Measurements from ENCODE around the gene SELENOP.

Gene SELENOP

DNA sequence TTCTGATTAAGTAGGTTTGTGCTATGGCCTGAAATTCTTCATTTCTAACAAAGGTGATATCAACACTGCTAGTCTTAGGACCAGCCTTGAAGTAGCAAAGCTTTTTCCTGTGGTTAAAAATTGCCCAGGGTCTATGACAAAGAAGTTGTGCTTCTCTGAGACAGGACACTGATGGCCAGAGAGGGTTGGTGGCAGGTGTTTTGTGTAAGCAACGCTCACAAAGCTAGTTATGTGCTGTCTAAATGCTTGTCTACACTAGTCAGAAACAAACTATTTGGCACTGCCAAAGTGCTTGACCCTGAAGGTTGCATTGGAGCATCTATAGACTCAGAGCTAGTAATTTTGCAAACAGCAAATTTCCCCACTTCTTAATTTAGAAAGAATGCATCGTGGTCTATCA lies 44.1 kb upstream of the SELENOP start:
- Histone ChIP-seq H2AFZ (ENCODE audit: low read depth, low read length, severe bottlenecking) (no peak overlapping the region), H3F3A (ENCODE audit: insufficient read depth) (no peaks in the 10 kb centered on the region), H3K9ac (ENCODE audit: low read length) (no peak overlapping the region), H3K79me2 (ENCODE audit: insufficient read depth, low read length) (no peaks in the 10 kb centered on the region), H3K9me3 (ENCODE audit: insufficient read depth, low read length) (no peaks in the 10 kb centered on the region), H4K20me1 (ENCODE audit: low read depth, low read length) (no peaks in the 10 kb centered on the region), H3K27me3 (ENCODE audit: low read length) (no peaks in the 10 kb centered on the region), H3K4me3 (ENCODE audit: insufficient read depth, low read length, poor library complexity, severe bottlenecking) (no peak overlapping the region), H3K4me2 (ENCODE audit: low read depth, low read length, poor library complexity, severe bottlenecking) (no peak overlapping the region), H3K27ac (ENCODE audit: low read depth, low read length) (no peak overlapping the region), H3K36me3 (ENCODE audit: low read length) (no peaks in the 10 kb centered on the region), H3K9me2 (replicated peaks; ENCODE audit: insufficient read depth, low read length) (no peaks in the 10 kb centered on the region)
- no peak for TF ChIP-seq EZH2phosphoT487 (conservative IDR thresholded peaks at IDR 0.05; ENCODE audit: low read length)
- TF ChIP-seq, protein P1, sequence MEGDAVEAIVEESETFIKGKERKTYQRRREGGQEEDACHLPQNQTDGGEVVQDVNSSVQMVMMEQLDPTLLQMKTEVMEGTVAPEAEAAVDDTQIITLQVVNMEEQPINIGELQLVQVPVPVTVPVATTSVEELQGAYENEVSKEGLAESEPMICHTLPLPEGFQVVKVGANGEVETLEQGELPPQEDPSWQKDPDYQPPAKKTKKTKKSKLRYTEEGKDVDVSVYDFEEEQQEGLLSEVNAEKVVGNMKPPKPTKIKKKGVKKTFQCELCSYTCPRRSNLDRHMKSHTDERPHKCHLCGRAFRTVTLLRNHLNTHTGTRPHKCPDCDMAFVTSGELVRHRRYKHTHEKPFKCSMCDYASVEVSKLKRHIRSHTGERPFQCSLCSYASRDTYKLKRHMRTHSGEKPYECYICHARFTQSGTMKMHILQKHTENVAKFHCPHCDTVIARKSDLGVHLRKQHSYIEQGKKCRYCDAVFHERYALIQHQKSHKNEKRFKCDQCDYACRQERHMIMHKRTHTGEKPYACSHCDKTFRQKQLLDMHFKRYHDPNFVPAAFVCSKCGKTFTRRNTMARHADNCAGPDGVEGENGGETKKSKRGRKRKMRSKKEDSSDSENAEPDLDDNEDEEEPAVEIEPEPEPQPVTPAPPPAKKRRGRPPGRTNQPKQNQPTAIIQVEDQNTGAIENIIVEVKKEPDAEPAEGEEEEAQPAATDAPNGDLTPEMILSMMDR (IDR thresholded peaks at IDR 0.05; ENCODE audit: insufficient read depth, low read length, poor library complexity, severe bottlenecking) = no peak

DNA sequence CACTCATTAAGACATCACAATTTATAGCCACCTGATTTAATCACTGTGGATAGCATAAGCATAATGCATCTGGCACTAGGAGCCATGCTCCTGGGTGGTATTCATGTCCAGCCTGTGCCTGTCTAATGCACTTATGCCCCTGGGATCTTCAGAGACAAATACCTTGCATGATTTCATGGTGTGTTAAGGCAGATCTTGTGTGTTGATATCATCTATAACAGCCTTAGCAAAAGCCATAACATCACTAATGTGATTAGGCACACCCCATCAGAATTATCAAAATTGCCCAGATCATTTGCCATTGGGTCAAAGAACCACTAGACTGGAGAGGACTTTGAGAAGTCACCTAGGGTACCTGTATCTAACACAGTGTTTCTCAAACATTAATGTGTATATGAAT lies 43.7 kb upstream of the SELENOP start:
- H3K9me3 ChIP-seq (ENCODE audit: insufficient read depth, low read length) = no peaks in the 10 kb centered on the region
- H4K20me1 ChIP-seq (ENCODE audit: low read depth, low read length) = no peaks in the 10 kb centered on the region
- TF ChIP-seq EZH2phosphoT487 (conservative IDR thresholded peaks at IDR 0.05; ENCODE audit: low read length) = no peak
- TF ChIP-seq, protein P1 (IDR thresholded peaks at IDR 0.05; ENCODE audit: insufficient read depth, low read length, poor library complexity, severe bottlenecking) = no peak
- no peak overlapping the region for H2AFZ ChIP-seq (ENCODE audit: low read depth, low read length, severe bottlenecking)
- no peaks in the 10 kb centered on the region for H3K9me2 ChIP-seq (replicated peaks; ENCODE audit: insufficient read depth, low read length)
- no peaks in the 10 kb centered on the region for H3K27me3 ChIP-seq (ENCODE audit: low read length)
- no peaks in the 10 kb centered on the region for H3K36me3 ChIP-seq (ENCODE audit: low read length)
- H3K27ac ChIP-seq (ENCODE audit: low read depth, low read length) = no peak overlapping the region
- H3K9ac ChIP-seq (ENCODE audit: low read length) = no peak overlapping the region
- no peaks in the 10 kb centered on the region for H3F3A ChIP-seq (ENCODE audit: insufficient read depth)
- no peaks in the 10 kb centered on the region for H3K79me2 ChIP-seq (ENCODE audit: insufficient read depth, low read length)
- H3K4me2 ChIP-seq (ENCODE audit: low read depth, low read length, poor library complexity, severe bottlenecking) = no peak overlapping the region
- no peak overlapping the region for H3K4me3 ChIP-seq (ENCODE audit: insufficient read depth, low read length, poor library complexity, severe bottlenecking)

DNA sequence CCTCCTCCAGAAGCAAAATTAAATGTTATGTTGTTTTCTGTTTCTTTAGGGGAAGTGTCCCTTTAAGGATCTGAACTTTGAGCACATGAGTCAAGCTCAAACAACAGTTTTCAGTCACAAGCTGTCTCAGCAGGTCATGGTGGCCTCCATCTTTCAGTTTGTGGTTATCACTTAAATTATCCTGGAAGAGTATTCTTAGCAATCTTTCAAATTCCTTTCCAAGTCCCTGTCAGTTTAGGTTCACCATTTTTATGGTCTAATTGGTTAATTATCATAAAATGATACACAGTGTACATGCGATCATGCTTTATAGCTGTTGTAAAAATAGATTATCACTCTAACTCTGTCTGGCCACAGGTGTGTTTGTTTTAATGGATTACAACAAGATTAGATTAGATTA lies 43.1 kb upstream of the SELENOP start:
- TF ChIP-seq EZH2phosphoT487 (conservative IDR thresholded peaks at IDR 0.05; ENCODE audit: low read length) = no peak
- TF ChIP-seq, protein P1 (IDR thresholded peaks at IDR 0.05; ENCODE audit: insufficient read depth, low read length, poor library complexity, severe bottlenecking) = no peak
- H3K9ac ChIP-seq (ENCODE audit: low read length) = no peak overlapping the region
- H4K20me1 ChIP-seq (ENCODE audit: low read depth, low read length) = no peaks in the 10 kb centered on the region
- H3K27me3 ChIP-seq (ENCODE audit: low read length) = no peaks in the 10 kb centered on the region
- H3K9me3 ChIP-seq (ENCODE audit: insufficient read depth, low read length) = no peaks in the 10 kb centered on the region
- no peaks in the 10 kb centered on the region for H3F3A ChIP-seq (ENCODE audit: insufficient read depth)
- no peak overlapping the region for H3K4me3 ChIP-seq (ENCODE audit: insufficient read depth, low read length, poor library complexity, severe bottlenecking)
- H3K27ac ChIP-seq (ENCODE audit: low read depth, low read length) = no peak overlapping the region
- no peaks in the 10 kb centered on the region for H3K9me2 ChIP-seq (replicated peaks; ENCODE audit: insufficient read depth, low read length)
- no peak overlapping the region for H3K4me2 ChIP-seq (ENCODE audit: low read depth, low read length, poor library complexity, severe bottlenecking)
- H3K79me2 ChIP-seq (ENCODE audit: insufficient read depth, low read length) = no peaks in the 10 kb centered on the region
- no peaks in the 10 kb centered on the region for H3K36me3 ChIP-seq (ENCODE audit: low read length)
- no peak overlapping the region for H2AFZ ChIP-seq (ENCODE audit: low read depth, low read length, severe bottlenecking)

Measured in SU-DHL-6 (cell line).